Trophoblast cell (in vitro differentiated cells and primary cell): ENCODE results near the gene JUP.

ENCODE experiments used
- DNase-seq, 2 donors: peaks; one replicate each; pipeline ENCODE4 v3.0.0-alpha.2; 2016
- H2AFZ ChIP-seq: 2 replicates; pipeline ENCODE4 v1.6.1; 2013; ENCODE audit warnings: low read length, moderate library complexity, mild to moderate bottlenecking; ENCODE audit not compliant: insufficient read depth, poor library complexity
- H2AK5ac ChIP-seq: 2 replicates; pipeline ENCODE4 v1.6.1; 2013; ENCODE audit warnings: mild to moderate bottlenecking, low read length
- H2BK120ac ChIP-seq: 2 replicates; pipeline ENCODE4 v1.6.1; 2013; ENCODE audit warnings: low read length, mild to moderate bottlenecking, moderate library complexity; ENCODE audit not compliant: insufficient read depth, poor library complexity
- H2BK12ac ChIP-seq: 2 replicates; pipeline ENCODE4 v1.6.1; 2013; ENCODE audit warnings: mild to moderate bottlenecking, low read length, moderate library complexity
- H2BK5ac ChIP-seq: 2 replicates; pipeline ENCODE4 v1.6.1; 2013; ENCODE audit warnings: low read length, low read depth, moderate library complexity, mild to moderate bottlenecking; ENCODE audit not compliant: poor library complexity
- H3K14ac ChIP-seq: 2 replicates; pipeline ENCODE4 v1.6.1; 2013; ENCODE audit warnings: mild to moderate bottlenecking, low read length
- H3K18ac ChIP-seq: 2 replicates; pipeline ENCODE4 v1.6.1; 2013; ENCODE audit warnings: mild to moderate bottlenecking, low read length
- H3K23ac ChIP-seq: 2 replicates; pipeline ENCODE4 v1.6.1; 2013; ENCODE audit warnings: low read length
- H3K27ac ChIP-seq: 2 replicates; pipeline ENCODE4 v1.5.1; 2013; ENCODE audit warnings: low read depth, mild to moderate bottlenecking, inconsistent platforms, low read length, moderate library complexity
- H3K27me3 ChIP-seq: 2 replicates; pipeline ENCODE4 v1.6.1; 2013; ENCODE audit warnings: inconsistent platforms, mild to moderate bottlenecking, low read length, moderate library complexity; ENCODE audit not compliant: insufficient read depth
- H3K36me3 ChIP-seq, 2 experiments: 1 replicate in 1 of 2; 2 replicates in 1 of 2; pipeline ENCODE4 v1.6.1; 2013; ENCODE audit warnings: low read length in 2 of 2, mild to moderate bottlenecking in 2 of 2, moderate library complexity in 1 of 2; ENCODE audit not compliant: insufficient read depth in 2 of 2, control insufficient read depth in 1 of 2
- H3K4ac ChIP-seq: 2 replicates; pipeline ENCODE4 v1.6.1; 2013; ENCODE audit warnings: low read depth, mild to moderate bottlenecking, low read length, moderate library complexity
- H3K4me1 ChIP-seq, 2 experiments: 1 replicate in 1 of 2; 2 replicates in 1 of 2; pipeline ENCODE4 v1.6.1; 2013; ENCODE audit warnings: low read length in 2 of 2, mild to moderate bottlenecking in 2 of 2, moderate library complexity in 1 of 2; ENCODE audit not compliant: insufficient read depth in 2 of 2, control insufficient read depth in 1 of 2
- H3K4me2 ChIP-seq: 2 replicates; pipeline ENCODE4 v1.6.1; 2013; ENCODE audit warnings: inconsistent platforms, mild to moderate bottlenecking, low read length, moderate library complexity
- H3K4me3 ChIP-seq: 2 replicates; pipeline ENCODE4 v1.5.1; 2013; ENCODE audit warnings: mild to moderate bottlenecking, low read depth, low read length, inconsistent platforms
- H3K79me1 ChIP-seq: one replicate; pipeline ENCODE4 v1.6.1; 2013; ENCODE audit warnings: low read length
- H3K79me2 ChIP-seq: 2 replicates; pipeline ENCODE4 v1.6.1; 2013; ENCODE audit warnings: low read length, mild to moderate bottlenecking; ENCODE audit not compliant: control insufficient read depth, insufficient read depth, poor library complexity
- H3K9ac ChIP-seq: 2 replicates; pipeline ENCODE4 v1.6.1; 2013; ENCODE audit warnings: mild to moderate bottlenecking, low read length
- H3K9me3 ChIP-seq: 2 replicates; pipeline ENCODE4 v1.6.1; 2013; ENCODE audit warnings: low read depth, mild to moderate bottlenecking, control low read depth, inconsistent platforms, low read length; ENCODE audit not compliant: insufficient read depth
- H4K12ac ChIP-seq: 2 replicates; pipeline ENCODE4 v1.6.1; 2013; ENCODE audit warnings: low read depth, mild to moderate bottlenecking, low read length, moderate library complexity
- H4K8ac ChIP-seq: 2 replicates; pipeline ENCODE4 v1.6.1; 2013; ENCODE audit warnings: low read depth, mild to moderate bottlenecking, low read length, moderate library complexity
- H4K91ac ChIP-seq: one replicate; pipeline ENCODE4 v1.6.1; 2013; ENCODE audit warnings: low read depth, mild to moderate bottlenecking, low read length, moderate library complexity
- WGBS: extraction: QIAGEN DNeasy Blood & Tissue Kit; methylation state at CpG from one replicate; pipeline ENCODE4 v1.1.7; 2013; ENCODE audit warnings: missing lambda C conversion rate; ENCODE audit not compliant: insufficient read length, insufficient coverage; ENCODE audit errors: extremely low coverage; 5-methylcytosine and 5-hydroxymethylcytosine counted together

The JUP gene

DNA sequence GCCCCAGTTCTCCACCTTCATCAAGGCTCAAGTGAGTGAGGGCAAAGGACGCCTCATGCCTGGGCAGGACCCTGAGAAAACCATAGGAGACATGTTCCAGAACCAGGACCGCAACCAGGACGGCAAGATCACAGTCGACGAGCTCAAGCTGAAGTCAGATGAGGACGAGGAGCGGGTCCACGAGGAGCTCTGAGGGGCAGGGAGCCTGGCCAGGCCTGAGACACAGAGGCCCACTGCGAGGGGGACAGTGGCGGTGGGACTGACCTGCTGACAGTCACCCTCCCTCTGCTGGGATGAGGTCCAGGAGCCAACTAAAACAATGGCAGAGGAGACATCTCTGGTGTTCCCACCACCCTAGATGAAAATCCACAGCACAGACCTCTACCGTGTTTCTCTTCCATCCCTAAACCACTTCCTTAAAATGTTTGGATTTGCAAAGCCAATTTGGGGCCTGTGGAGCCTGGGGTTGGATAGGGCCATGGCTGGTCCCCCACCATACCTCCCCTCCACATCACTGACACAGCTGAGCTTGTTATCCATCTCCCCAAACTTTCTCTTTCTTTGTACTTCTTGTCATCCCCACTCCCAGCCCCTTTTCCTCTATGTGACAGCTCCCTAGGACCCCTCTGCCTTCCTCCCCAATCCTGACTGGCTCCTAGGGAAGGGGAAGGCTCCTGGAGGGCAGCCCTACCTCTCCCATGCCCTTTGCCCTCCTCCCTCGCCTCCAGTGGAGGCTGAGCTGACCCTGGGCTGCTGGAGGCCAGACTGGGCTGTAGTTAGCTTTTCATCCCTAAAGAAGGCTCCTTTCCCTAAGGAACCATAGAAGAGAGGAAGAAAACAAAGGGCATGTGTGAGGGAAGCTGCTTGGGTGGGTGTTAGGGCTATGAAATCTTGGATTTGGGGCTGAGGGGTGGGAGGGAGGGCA, 36.0 kb upstream of the JUP start:
- Histone ChIP-seq H3K27ac (no peak overlapping the region), H3K18ac (no peak overlapping the region), H3K36me3 (peaks cover 55 to 56% of the 10 kb centered on the region in 2 experiments), H3K23ac (no peak overlapping the region), H3K4me1 (no peaks in the 10 kb centered on the region), H2BK12ac (no peak overlapping the region), H4K91ac (no peak overlapping the region), H2BK5ac (no peak overlapping the region), H3K4me3 (no peak overlapping the region), H4K12ac (no peak overlapping the region), H3K4ac (no peak overlapping the region), H4K8ac (no peak overlapping the region), H2BK120ac (no peak overlapping the region), H3K27me3 (no peaks in the 10 kb centered on the region), H3K4me2 (no peak overlapping the region), H2AK5ac (no peak overlapping the region), H3K9me3 (peaks cover 5% of the 10 kb centered on the region), H3K79me2 (no peaks in the 10 kb centered on the region), H3K14ac (no peak overlapping the region), H2AFZ (no peak overlapping the region), H3K9ac (no peak overlapping the region), H3K79me1 (no peaks in the 10 kb centered on the region)
- no CpG with 5 or more reads among the region's 12 CpGs for WGBS
- no peak for DNase-seq

DNA sequence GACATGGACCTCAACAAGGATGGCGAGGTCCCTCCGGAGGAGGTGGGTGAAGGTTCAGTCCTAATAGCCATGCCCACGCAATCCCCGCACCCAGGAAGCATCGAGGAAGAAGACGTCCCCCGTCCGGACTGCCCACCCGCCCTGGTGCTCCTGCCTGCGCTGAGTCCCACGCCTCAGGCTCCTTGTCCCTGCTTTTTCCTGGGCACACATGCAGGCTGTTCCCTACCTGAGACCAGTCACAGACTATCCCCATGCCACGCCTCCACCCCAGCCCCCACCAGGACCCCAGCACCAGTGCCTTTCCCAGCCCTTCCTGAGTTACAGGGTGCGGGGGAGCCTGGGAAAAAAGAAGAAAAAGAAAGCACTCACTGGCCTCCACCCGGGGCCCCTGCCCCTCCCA, 35.3 kb upstream of the JUP start:
- Histone ChIP-seq H3K9ac (no peak overlapping the region), H2AK5ac (no peak overlapping the region), H3K79me2 (no peaks in the 10 kb centered on the region), H4K91ac (no peak overlapping the region), H3K23ac (no peak overlapping the region), H3K36me3 (peaks cover 55 to 59% of the 10 kb centered on the region in 2 experiments), H4K12ac (no peak overlapping the region), H2BK5ac (no peak overlapping the region), H3K79me1 (no peaks in the 10 kb centered on the region), H3K4me3 (no peak overlapping the region), H2AFZ (no peak overlapping the region), H3K9me3 (peaks cover 5% of the 10 kb centered on the region), H3K4me1 (no peaks in the 10 kb centered on the region), H3K4me2 (no peak overlapping the region), H3K27ac (no peak overlapping the region), H3K27me3 (no peaks in the 10 kb centered on the region), H3K4ac (no peak overlapping the region), H3K14ac (no peak overlapping the region), H3K18ac (no peak overlapping the region), H2BK12ac (no peak overlapping the region), H4K8ac (no peak overlapping the region), H2BK120ac (no peak overlapping the region)
- no peak for DNase-seq
- no CpG with 5 or more reads among the region's 14 CpGs for WGBS

DNA sequence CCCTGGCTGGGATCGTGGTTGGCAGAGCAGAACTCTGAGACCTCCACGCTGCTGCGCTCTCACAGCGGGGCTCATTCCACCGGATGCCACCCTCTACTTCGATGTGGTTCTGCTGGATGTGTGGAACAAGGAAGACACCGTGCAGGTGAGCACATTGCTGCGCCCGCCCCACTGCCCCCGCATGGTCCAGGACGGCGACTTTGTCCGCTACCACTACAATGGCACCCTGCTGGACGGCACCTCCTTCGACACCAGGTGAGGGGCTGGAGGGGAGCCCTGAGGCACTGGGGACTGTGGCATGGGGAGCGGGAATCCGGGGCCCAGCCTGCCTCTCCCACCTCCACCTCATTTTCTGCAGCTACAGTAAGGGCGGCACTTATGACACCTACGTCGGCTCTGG, 31.5 kb upstream of the JUP start:
- Histone ChIP-seq H2BK12ac (no peak overlapping the region), H3K9me3 (peaks cover 3% of the 10 kb centered on the region), H3K27me3 (no peaks in the 10 kb centered on the region), H3K18ac (no peak overlapping the region), H2AK5ac (no peak overlapping the region), H4K12ac (no peak overlapping the region), H3K79me1 (peaks cover 5% of the 10 kb centered on the region), H3K79me2 (peaks cover 7% of the 10 kb centered on the region), H4K91ac (no peak overlapping the region), H3K4me2 (no peak overlapping the region), H3K14ac (no peak overlapping the region), H3K27ac (no peak overlapping the region), H3K4ac (no peak overlapping the region), H3K9ac (no peak overlapping the region), H3K4me1 (peaks cover 9% of the 10 kb centered on the region in 2 experiments), H3K23ac (no peak overlapping the region), H2BK5ac (no peak overlapping the region), H3K36me3 (peaks cover 41 to 49% of the 10 kb centered on the region in 2 experiments), H2AFZ (no peak overlapping the region), H3K4me3 (no peak overlapping the region), H2BK120ac (no peak overlapping the region), H4K8ac (no peak overlapping the region)
- WGBS: no CpG with 5 or more reads among the region's 20 CpGs
- DNase-seq: no peak

DNA sequence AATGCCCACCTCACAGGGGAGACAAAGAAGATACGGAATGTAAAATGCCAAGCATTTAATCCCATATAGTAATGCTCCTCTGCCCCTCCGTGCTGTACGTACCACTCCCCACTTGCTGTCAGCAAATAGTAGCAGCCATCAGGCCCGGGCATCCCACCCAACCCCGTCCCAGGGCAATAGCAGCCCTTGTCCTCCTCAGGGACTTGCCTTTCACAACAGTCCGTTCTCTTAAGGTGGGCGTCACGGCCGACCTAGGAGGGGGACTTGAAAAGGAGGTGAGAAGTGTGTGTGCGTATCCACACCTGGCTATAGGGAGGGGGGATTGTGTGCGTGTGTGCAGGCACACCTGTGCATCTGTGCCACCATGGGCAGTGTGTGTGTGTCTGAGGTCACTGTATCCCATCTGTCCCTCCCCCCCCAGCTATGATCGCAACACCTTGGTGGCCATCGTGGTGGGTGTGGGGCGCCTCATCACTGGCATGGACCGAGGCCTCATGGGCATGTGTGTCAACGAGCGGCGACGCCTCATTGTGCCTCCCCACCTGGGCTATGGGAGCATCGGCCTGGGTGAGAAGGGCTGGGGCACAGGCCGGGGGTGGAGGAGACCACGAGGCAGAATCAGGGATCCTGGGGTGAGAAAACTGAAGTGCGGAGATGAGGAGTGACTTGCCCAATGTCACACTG, 30.3 kb upstream of the JUP start:
- Histone ChIP-seq H3K27me3 (no peaks in the 10 kb centered on the region), H2BK120ac (no peak overlapping the region), H2AFZ (no peak overlapping the region), H4K8ac (no peak overlapping the region), H3K9me3 (no peaks in the 10 kb centered on the region), H3K4me2 (no peak overlapping the region), H3K14ac (no peak overlapping the region), H3K18ac (no peak overlapping the region), H2AK5ac (no peak overlapping the region), H4K91ac (no peak overlapping the region), H3K4me1 (peaks cover 9 to 11% of the 10 kb centered on the region in 2 experiments), H2BK12ac (no peak overlapping the region), H3K27ac (no peak overlapping the region), H3K79me2 (peaks cover 9% of the 10 kb centered on the region), H3K9ac (no peak overlapping the region), H4K12ac (no peak overlapping the region), H3K4ac (no peak overlapping the region), H3K23ac (no peak overlapping the region), H3K79me1 (peaks cover 15% of the 10 kb centered on the region), H2BK5ac (no peak overlapping the region), H3K36me3 (peaks cover 35 to 41% of the 10 kb centered on the region in 2 experiments), H3K4me3 (no peak overlapping the region)
- DNase-seq: no peak
- WGBS: no CpG with 5 or more reads among the region's 23 CpGs
